ENCODE data around the gene DNAJC10.

DNAJC10 gene

GRCh38 chr2:182824056-182824766 lies 108.2 kb downstream of the DNAJC10 start:
- H2AFZ ChIP-seq (ENCODE audit: low read depth) = no peak overlapping the region
- H3K4me1 ChIP-seq (ENCODE audit: low read depth, poor library complexity, severe bottlenecking) = no peaks in the 10 kb centered on the region
- H3K9ac ChIP-seq = no peak overlapping the region
- no peak for TF ChIP-seq CTCF (conservative IDR thresholded peaks at IDR 0.05; ENCODE audit: low read depth, low read length)
- no peak overlapping the region for H3K4me3 ChIP-seq (IDR thresholded peaks at IDR 0.05; ENCODE audit: insufficient read depth, low read depth, low read length)
- H3K27ac ChIP-seq = no peak overlapping the region
- no peaks in the 10 kb centered on the region for H3K27me3 ChIP-seq (ENCODE audit: insufficient read depth, low read depth)
- no peaks in the 10 kb centered on the region for H3K79me2 ChIP-seq (ENCODE audit: insufficient read depth, low read depth)
- no peak overlapping the region for H3K4me2 ChIP-seq
- no peaks in the 10 kb centered on the region for H3K36me3 ChIP-seq (ENCODE audit: insufficient read depth)
- no peaks in the 10 kb centered on the region for H4K20me1 ChIP-seq (ENCODE audit: insufficient read depth)

GRCh38 chr2:182824767-182825158 lies 108.7 kb downstream of the DNAJC10 start:
- Histone ChIP-seq H3K79me2 (ENCODE audit: insufficient read depth, low read depth) (no peaks in the 10 kb centered on the region), H3K36me3 (ENCODE audit: insufficient read depth) (no peaks in the 10 kb centered on the region), H3K4me2 (no peak overlapping the region), H2AFZ (ENCODE audit: low read depth) (no peak overlapping the region), H3K27ac (no peak overlapping the region), H3K4me1 (ENCODE audit: low read depth, poor library complexity, severe bottlenecking) (no peaks in the 10 kb centered on the region), H4K20me1 (ENCODE audit: insufficient read depth) (no peaks in the 10 kb centered on the region), H3K9ac (no peak overlapping the region), H3K27me3 (ENCODE audit: insufficient read depth, low read depth) (no peaks in the 10 kb centered on the region), H3K4me3 (IDR thresholded peaks at IDR 0.05; ENCODE audit: insufficient read depth, low read depth, low read length) (no peak overlapping the region)
- no peak for TF ChIP-seq CTCF (conservative IDR thresholded peaks at IDR 0.05; ENCODE audit: low read depth, low read length)

GRCh38 chr2:182826064-182826463 lies 110.0 kb downstream of the DNAJC10 start:
- H3K27ac ChIP-seq = no peak overlapping the region
- H3K27me3 ChIP-seq (ENCODE audit: insufficient read depth, low read depth) = no peaks in the 10 kb centered on the region
- H3K9ac ChIP-seq = no peak overlapping the region
- no peaks in the 10 kb centered on the region for H4K20me1 ChIP-seq (ENCODE audit: insufficient read depth)
- no peaks in the 10 kb centered on the region for H3K79me2 ChIP-seq (ENCODE audit: insufficient read depth, low read depth)
- no peak overlapping the region for H3K4me2 ChIP-seq
- no peak overlapping the region for H3K4me3 ChIP-seq (IDR thresholded peaks at IDR 0.05; ENCODE audit: insufficient read depth, low read depth, low read length)
- H3K36me3 ChIP-seq (ENCODE audit: insufficient read depth) = no peaks in the 10 kb centered on the region
- H2AFZ ChIP-seq (ENCODE audit: low read depth) = no peak overlapping the region
- no peak for TF ChIP-seq CTCF (conservative IDR thresholded peaks at IDR 0.05; ENCODE audit: low read depth, low read length)
- no peaks in the 10 kb centered on the region for H3K4me1 ChIP-seq (ENCODE audit: low read depth, poor library complexity, severe bottlenecking)

GRCh38 chr2:182826496-182826895 lies 110.4 kb downstream of the DNAJC10 start:
- TF ChIP-seq CTCF (conservative IDR thresholded peaks at IDR 0.05; ENCODE audit: low read depth, low read length) = no peak
- Histone ChIP-seq H3K4me1 (ENCODE audit: low read depth, poor library complexity, severe bottlenecking) (no peaks in the 10 kb centered on the region), H3K79me2 (ENCODE audit: insufficient read depth, low read depth) (no peaks in the 10 kb centered on the region), H2AFZ (ENCODE audit: low read depth) (no peak overlapping the region), H3K9ac (no peak overlapping the region), H3K4me3 (IDR thresholded peaks at IDR 0.05; ENCODE audit: insufficient read depth, low read depth, low read length) (no peak overlapping the region), H4K20me1 (ENCODE audit: insufficient read depth) (no peaks in the 10 kb centered on the region), H3K27ac (no peak overlapping the region), H3K4me2 (no peak overlapping the region), H3K36me3 (ENCODE audit: insufficient read depth) (no peaks in the 10 kb centered on the region), H3K27me3 (ENCODE audit: insufficient read depth, low read depth) (no peaks in the 10 kb centered on the region)

All from KMS-11 (cell line).